Germinal center (tissue), 1 donor: ENCODE results near the gene SBSN.

ENCODE experiments used
- DNase-seq: peaks from one replicate; pipeline ENCODE4 v3.0.0; 2012; ENCODE audit warnings: mixed read lengths, low spot score

The SBSN gene

GRCh38 chr19:35553385-35554000, 25.4 kb upstream of the SBSN start:
- no peak for DNase-seq

GRCh38 chr19:35552534-35553384, 24.6 kb upstream of the SBSN start:
- DNase-seq: no peak

GRCh38 chr19:35551091-35551810, 23.1 kb upstream of the SBSN start:
- no peak for DNase-seq

- no peak for DNase-seq
These were observed 21.9 kb upstream of the SBSN start for GRCh38 chr19:35549879-35550523.

- peak; percentile 80 for DNase-seq
These were observed 21.2 kb upstream of the SBSN start for GRCh38 chr19:35549174-35549788.

GRCh38 chr19:35546532-35546931, 18.4 kb upstream of the SBSN start:
- no peak for DNase-seq

GRCh38 chr19:35545855-35546381, 17.8 kb upstream of the SBSN start:
- DNase-seq: peak; percentile 57

- DNase-seq: peak; percentile 92
These were observed 17.1 kb upstream of the SBSN start, which contains the start of gene TMEM147 for GRCh38 chr19:35545001-35545854. TSS of gene TMEM147 (plus strand) at chr19:35545626. CDS start at chr19:35545740, 114 bp downstream.

GRCh38 chr19:35544110-35544802, 16.1 kb upstream of the SBSN start:
- no peak for DNase-seq

- DNase-seq: no peak
These were observed 15.4 kb upstream of the SBSN start for GRCh38 chr19:35543280-35544109.

GRCh38 chr19:35542209-35542608, 14.1 kb upstream of the SBSN start:
- no peak for DNase-seq

GRCh38 chr19:35540356-35540927, 12.3 kb upstream of the SBSN start:
- peak; percentile 41 for DNase-seq

GRCh38 chr19:35539850-35540249, 11.7 kb upstream of the SBSN start:
- DNase-seq: no peak

GRCh38 chr19:35539314-35539713, 11.2 kb upstream of the SBSN start:
- DNase-seq: no peak

- DNase-seq: no peak
These were observed 6.8 kb upstream of the SBSN start for GRCh38 chr19:35534803-35535480.

- DNase-seq: peak; percentile 29
These were observed 5.8 kb upstream of the SBSN start for GRCh38 chr19:35533822-35534392.

- no peak for DNase-seq
These were observed 5.2 kb upstream of the SBSN start, which contains the start of gene GAPDHS for GRCh38 chr19:35533201-35533821. TSS of gene GAPDHS (plus strand) at chr19:35533456. CDS start at chr19:35533528, 72 bp downstream.
